ENCODE measurements around the gene CPD.
A peak's percentile ranks its signal among the peaks of the same experiment; 100 is the strongest.

CPD gene

DNA sequence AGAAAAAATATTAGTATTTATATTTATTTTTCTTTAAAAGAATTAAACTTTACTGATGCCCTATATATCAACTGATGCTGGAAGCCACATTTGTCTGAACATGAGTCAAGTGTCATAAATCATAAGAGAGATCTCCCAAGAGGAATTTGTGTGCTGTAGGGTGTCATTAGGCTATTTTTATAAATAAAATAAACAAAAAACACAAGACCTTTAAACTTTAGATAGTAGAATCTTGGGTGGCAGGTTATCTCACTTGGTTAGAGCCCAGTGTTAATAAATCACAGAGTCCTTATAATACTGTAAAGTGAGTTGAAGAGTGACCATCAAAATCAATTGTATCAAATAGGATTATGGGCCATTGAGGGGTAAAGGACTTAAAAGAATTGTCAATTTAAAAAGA, 21.3 kb upstream of the CPD start:
- DNase-seq: no peak

DNA sequence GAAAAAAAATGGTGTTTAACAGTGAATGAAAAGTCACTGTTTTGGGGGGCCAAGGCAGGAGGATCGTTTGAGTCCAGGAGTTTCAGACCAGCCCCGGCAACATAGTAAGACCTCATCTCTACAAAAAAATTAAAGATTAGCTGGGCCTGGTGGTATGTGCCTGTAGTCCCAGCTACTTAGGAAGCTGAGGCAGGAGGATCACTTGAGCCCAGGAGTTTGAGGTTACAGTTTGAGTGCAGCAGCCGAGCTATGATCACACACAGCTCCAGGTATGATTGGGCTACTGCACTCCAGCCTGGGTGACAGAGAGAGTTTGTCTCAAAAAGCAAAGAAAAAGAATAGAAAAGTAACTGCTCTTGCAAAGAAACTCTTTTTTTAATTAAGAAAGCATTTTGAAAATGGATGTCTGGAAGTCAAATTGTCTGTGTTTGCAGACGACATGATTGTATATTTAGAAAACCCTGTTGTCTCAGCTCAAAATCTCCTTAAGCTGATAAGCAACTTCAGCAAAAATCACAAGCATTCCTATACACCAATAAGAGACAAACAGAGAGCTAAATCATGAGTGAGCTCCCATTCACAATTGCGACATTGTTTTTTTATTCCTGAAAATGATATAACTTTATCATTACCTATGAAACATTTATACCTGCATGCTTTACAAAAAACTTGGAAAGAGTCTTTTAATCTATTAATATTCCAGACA, 20.5 kb upstream of the CPD start:
- DNase-seq: no peak

DNA sequence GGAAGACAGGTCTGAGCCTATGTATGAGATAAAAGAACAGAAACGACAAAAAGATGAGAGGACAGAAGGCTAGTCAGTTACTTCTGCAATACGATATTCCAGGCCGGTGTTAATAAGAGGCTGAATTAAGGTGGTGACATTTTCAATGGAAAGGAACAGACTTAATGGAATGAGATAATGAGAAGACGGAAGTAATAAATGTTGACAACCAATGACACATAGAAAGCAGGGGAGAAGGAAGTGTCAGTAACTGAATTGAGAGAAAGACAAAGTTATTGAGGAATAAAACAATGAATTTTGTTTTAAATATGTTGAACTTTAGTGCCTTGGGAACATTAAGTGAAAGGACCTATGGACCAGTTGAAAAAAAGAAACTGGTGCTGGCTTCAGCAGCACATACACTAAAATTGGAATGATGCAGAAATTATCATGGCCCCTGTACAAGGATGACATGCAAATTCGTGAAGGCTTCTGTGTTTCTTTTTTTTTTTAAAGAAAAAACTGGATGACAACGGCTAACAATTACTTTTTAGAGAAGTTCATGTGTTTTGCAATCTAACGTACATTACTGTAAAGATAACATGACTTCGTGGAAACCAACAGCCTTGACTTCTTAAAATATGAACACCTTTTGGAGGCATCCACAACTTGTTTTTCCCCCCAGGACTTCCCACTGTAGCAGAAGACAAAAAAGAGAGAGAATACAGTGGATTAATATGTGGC, 18.5 kb upstream of the CPD start:
- no peak for DNase-seq

DNA sequence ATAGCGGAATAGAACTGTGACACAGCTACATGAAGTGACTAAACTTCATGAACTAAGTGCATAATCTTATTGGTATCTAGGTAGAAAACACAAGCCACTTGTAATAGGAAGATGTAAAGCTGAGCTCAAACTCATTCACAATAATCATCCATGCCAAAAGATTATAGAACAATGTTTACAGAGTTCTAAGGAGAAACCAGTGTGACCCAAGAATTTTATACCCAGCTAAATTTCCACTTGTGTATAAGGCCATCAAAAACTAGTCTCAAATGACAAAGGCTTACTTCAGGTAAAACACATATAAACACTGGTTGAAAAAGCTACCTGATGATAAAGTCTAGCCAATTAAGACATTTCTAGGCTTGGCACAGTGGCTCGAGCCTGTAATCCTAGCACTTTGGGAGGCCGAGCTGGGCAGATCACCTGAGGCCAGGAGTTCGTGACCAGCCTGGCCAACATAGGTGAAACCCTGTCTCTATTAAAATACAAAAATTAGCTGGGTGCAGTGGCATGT, 16.9 kb upstream of the CPD start:
- no peak for DNase-seq

DNA sequence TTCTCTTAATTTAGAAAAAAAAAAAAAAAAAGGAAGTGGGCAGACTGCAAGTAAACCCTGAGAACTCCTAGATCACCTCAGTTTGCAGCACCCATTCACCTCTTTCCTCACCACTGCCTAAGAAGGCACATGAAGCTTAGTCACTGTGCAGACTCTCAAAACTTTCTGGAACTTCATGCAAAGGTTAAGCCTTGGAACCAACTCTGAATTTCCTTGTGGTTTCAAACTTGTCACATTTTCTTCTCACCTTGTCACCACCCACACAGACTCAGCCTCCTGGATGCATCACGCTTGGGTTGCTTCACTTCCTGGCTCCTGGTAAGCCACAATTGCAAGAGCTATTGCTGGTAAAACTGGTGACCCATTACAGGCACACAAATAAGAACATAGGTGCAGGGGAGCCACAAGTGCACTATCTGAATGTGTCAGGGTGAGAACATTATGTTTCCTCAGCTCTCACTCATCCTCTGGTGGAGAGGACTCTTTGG, 15.0 kb upstream of the CPD start:
- peak; percentile 39 for DNase-seq

DNA sequence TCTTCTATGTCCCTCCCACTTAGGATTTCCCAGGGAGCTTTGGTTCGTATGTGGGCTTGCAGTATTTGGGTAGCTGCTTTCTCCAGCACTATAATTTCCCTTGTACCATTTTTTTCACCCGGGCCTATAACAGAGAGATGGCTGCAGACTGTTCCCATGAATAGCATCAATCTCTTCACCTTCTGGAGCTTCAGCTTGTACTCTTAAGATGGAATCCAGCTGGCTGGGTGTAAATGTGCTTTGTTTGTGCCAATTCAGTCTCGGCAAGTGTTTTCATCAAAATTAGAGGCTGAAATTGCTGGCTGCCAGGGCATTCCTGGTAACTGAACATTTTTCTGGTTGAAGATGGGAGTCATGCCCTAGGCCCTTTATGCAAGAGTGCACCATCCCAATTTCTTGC, 12.2 kb upstream of the CPD start:
- no peak for DNase-seq

DNA sequence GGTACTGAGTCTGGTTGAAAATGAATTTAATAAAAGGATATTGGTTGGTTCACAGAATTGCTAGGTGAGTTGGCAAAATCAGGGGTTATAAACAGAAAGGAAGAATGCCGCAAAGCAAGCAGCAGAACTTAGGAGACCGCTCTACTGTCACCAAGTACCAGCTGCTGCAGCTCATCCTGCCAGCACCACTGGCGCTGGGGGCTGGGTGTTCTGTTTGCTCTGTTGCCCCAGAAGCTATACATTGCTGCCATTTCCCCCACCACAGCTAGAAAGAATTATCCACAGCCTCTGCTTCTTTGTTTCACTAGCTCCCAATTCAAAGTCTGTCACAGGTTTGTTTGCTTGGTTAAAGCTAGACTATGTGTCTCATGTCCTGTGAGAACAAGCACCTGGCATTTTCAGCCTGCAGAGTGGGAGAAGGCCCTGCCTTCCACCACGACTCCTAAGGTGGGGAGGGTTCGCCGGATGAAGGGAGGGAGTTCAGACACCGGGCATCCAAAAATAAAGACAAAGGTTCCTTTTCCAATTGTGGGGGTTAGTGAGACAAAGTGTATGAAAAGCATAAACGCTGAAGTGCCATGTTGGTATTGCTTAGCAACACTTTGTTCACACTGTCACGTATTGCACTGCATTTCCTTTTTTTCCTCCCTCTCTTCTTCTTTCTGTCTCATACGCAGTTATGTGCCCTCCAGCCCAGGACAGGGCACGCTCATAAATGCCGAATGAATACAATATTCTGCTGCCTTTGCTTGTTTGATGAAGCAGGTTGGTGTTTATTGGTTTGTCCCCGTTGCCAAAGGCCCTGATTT, 9.6 kb upstream of the CPD start:
- no peak for DNase-seq

DNA sequence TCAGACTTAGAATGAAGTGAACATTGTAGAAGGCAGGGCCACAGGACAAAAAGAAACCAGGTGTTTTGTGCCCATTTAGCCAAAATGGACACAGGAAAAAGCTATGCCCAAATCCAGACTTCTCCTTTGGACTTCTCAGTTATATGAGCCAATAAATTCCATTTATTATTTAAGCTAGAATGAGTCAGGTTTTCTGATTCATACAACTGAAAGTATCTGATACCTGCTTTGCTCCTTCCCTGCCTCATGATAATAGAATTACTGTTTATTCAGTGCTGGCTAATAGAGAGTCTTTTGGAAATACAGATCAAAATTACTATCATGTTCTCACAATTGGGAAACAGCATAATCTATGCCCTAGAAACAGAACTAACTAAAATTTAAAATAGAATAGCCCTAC, 8.7 kb upstream of the CPD start:
- DNase-seq: no peak

DNA sequence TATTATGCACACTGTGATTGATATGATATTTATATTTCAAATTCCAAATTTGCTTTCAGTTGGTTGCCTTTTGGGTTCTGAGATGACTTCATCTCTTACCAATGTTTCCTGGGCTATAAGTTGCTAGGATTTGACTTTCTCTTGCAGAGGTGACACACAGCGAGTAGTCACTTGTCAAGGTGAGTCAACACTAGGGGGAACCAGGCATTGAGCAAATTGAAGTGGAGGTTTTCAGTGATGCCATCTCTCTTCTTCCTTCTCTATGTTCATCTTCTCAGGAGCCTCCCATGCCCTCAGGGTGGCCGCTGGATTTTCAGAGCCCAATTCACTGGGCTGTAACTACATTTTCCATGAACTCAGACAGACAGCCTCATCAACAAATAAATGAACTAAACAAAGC, 6.0 kb upstream of the CPD start:
- DNase-seq: peak; percentile 15

DNA sequence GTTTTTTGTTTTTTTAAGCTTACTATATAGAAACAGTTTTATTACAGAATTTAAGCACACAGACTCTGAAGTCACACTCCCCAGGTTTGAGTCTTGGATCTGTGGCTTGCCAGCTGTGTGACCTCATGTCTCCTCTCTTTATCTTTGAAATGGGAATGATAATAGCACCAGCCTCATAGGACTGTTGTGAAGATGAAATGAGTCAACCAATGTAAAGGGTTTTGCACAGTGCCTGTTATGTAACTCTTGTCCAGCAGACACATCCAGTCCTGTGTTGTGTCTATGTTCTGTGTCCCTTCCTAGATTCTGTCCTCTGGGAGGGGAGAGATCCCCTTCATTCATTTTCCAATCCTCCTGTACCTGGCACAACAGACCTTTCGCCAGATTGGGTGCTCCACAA, 3.1 kb upstream of the CPD start:
- no peak for DNase-seq

DNA sequence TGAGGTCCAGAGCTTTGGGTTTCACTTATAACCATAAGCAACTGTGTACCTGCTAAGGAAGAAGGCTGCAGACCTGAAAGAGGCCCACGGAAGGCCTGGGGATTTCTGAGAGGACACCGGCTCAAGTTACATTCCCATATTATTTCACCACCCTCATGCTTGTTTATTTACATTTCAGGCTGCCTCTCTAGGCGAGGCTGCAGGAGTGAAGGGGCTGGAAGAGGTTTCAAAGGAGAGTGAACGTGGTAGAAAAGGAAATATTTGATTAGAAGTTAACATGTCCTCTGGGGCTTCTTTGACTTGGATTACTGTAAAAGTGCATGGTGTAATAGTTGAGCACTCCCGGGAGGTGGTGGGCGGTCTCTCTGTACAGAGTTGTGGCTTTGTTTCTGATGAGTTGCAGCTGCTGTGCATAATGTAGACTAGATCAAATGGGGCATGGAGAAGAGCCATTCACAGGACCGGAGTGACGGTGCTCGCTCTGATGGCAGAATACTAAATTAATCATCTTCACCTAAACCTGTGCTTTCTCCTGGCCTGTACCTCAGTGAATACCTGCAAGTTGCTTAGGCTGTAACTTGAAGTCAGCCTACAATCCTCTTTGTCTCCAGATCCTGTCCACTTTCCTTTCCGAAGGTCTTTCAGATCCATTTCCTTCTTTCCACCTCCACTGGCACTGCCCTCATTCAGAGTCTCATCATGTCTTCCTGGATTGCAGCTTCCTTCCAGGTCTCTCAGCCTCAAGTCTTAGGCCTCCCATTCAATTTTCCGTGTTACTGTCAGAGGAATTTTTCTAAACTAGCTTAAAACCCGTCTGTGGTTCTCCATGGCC, 1.9 kb upstream of the CPD start:
- DNase-seq: no peak

DNA sequence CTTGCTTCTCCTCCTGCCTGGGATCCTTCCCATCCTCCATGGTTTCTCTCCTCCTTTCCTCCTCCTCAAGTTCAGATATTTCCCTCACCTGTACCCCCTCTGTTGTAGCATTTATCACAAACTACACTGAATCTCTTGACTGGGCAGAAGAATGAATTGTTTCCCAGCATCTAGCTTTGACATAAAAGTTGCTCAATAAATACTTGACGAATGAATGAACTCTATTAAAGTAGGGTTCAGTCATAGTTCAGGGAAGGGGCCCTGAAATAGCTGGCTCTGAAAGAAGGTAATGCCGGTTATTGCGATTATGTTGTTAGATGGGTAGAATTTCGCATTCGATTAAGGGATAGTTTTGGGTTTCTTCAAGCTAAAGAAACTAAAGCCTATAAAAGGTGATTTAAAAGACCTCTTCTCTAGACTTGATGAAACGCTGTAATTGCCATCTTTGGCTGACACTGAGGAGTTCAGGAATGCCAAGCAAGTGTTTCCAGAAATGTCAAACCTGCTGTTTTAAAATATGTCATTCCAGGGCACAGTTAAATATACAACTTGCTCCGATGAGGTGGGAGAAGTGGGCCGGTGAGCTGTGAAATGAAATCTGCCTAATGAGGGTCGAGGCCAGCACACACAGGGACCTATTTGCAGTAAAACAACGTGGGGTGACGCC, 1.0 kb upstream of the CPD start:
- no peak for DNase-seq

DNA sequence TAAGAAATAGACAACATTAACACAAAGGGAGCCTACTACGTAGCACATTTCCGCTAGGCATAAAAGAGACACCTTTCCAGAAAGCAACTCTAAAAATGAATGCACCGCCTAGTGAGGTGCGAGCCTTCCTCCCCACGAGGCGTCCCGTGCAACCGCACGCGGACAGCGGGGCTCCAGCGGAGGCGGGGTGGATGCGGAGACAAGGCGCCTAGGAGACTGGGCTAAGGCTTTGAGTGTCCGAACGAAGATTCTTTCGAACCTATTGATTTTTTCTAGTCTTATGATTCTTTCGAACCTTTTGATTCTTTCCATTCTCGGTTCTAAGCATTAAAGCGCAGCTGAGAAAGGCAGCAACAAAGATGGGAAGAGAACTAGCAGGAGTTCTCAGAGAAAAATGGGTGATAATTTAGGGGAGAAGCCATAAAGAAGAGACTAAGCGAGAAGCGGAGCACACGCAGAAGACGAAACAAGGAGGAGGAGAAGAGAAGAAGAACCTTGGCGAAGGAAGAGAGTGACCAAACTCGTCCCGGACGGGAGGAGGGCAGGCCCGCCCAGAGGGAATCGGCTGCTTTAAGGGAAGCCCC, 394 bp upstream of the CPD start:
- peak; percentile 62 for DNase-seq

DNA sequence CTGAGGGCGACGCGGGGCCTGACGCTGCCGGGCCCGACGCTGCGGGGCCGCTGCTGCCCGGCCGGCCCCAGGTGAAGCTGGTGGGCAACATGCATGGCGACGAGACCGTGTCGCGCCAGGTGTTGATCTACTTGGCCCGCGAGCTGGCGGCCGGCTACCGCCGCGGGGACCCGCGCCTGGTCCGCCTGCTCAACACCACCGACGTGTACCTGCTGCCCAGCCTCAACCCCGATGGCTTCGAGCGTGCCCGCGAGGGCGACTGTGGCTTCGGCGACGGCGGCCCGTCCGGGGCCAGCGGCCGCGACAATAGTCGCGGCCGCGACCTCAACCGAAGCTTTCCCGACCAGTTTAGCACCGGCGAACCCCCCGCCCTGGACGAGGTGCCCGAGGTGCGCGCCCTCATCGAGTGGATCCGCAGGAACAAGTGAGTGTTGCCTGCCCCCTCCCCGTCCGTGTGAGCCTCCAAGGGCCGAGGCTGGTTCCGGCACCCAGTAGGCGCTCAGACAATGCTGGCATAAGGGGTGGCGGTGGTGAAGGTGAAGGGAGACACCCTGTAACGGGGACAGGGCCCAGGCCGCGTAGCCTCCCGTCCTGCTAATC, 676 bp downstream of the CPD start:
- DNase-seq: peak; percentile 31

DNA sequence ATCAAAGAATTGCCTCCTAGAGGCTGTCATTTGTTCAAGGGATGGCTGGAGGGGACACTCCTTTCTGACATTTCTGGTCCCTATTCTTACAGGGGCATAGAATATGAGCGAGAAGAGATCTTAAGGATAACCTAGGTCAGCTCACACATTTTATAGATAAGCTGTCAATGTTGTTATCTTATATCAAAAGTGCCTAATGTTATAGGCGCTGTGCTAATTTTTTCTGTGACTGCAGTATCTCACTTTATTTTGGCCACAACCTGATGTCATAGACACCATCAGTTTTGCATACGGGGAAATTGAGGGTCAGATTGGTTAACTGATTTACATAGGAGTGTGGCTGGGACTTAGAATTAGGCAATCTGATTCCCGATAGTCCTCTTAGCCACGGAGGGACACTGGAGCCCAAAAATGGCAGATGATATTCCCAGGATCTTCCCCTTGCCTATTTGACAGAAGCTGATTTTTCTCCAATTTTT, 1.2 kb downstream of the CPD start:
- peak; percentile 9 for DNase-seq

DNA sequence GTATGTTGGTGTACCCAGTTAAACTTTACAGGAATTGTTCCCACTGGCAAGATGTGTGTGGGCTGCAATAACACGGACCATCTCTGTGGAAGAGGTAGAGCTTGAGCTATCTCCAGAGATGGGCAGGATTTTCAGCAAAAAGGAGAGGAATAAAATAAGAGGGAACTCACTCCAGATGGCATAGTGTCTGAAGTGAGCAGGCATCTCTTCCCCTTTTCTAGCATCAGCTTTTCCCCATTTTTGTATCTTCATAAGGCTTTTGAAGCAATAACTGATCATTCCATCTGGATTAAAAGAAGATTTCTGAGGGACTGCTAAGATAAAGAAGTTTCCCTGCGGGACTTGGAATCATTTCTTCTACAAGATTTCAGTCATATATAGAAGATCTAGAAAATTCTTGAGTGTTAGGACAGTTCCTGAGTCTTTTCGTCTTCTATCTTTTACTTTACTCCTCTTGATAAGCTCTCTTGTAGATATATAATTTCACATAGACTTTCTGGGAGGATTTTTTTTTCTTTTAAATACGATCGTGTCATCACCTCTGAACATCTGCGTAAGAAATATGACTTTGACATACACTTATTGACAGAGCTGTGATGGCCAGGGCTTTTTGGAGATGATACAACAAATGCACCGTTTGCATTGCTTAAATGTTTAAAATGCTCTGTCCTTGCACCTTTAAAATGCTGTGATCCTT, 2.1 kb downstream of the CPD start:
- no peak for DNase-seq

DNA sequence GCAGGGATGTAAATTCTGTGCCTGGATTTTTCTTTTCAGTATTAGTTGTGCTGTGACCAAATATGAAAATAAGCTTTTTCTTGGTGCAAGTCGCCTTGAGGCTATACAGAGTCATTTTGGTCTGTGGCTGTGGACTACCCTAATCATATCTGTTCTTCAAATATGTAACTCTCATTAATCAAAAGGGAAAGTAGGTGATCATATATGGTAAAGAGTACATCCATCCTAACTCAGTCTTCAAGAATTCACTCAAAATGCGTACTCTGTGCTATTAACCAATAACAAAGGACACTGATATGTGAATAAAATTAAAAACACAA, 2.6 kb downstream of the CPD start:
- DNase-seq: no peak

DNA sequence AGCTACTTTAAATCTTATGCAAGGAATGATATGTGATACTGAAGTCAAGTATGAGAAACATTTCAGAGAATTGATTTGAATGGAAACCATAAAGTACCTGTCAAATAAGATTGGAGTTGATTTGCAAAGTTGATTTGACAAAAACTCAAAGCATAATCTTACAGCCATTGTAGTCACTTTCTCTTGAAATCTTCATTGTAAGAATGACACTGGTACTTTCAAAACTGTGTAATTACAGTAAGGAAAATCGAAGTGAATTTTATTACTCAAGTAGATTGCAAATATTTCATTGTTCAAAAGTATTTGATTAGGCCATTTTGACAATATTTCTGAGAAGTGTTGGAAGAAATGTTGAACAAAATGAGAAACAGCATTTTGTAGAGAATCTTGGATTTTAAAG, 3.6 kb downstream of the CPD start:
- no peak for DNase-seq

DNA sequence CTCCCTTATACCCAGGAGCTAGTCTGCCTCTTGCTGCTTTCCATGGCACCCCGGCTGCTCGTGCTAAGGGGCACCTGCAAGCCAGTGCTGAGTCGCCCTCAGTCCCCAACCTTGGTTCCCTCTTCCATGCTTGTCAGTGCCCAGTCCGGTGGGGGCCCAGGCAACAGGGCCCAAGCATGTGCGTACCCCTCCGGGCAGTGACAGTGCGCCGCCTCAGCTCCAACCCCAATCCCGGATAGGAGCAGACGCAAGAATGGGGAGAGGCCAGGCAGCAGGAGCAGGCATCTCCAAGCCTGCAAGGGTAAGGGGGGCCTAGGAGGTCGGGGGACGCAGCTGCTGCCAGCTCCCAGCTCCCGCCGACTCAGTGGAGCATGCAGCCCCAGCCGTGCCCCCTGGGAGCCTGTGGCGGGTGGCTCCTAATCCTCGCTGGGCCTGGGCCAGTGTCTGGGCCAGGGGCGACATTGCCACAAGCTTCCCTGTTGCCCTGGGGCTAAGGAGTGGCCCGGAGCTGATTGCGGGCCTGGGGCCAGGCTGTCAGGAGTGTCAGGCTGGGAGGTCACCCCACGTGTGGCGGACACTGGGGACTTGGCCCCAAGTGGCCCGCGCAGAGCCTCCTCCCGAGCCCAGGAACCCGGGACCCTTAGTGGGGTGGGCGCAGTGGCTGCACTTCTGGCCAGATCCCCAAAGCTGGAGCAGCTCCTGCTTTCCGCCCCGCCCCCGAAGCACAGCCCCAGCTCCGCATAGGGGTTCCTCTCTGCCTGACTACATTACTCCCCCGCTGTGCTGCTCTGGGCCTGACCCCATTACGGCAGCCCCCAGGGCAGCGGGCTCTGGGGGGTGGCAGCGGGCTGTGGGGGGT, 9.8 kb downstream of the CPD start:
- DNase-seq: no peak

Measured in RPMI8226 (cell line).